ENCODE data around the gene FNDC10. TPM values are rescaled to one million over a fixed set of nuclear protein-coding genes. Genes with fewer than 3 reads are reported as not detected.

The FNDC10 gene
- total RNA-seq, 1 donor from 2014 or later = 11.9 TPM

DNA sequence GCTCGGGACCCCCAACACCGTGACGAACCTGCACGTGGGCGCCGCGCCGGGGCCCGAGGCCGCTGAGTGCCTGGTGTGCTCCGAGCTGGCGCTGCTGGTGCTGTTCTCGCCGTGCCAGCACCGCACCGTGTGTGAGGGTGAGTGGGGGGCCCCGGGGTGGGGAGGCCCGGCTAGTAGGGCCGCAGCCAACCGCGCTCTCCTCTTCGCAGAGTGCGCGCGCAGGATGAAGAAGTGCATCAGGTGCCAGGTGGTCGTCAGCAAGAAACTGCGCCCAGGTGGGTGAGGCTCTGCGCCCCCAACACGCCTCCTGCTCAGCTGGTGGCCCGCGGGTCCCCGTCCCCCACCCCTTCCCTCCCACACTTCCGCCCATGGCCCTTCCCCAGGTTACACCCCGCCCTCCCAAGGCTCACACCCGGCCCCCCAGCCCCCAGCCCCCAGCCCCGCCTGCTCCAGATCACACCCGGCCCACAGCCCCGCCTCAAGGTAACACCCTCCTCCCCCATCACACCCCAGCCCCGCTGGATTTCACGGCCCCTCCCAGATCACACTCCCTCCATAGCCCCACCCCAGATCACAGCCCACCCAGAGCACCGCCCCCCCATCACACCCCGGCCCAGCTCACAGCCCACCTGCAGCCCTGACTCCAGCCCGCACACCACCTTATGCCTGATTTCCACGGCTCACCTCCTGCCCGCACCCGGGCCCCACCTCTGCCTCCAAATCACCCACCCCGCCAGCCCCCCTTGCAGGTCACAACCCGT lies 29.7 kb upstream of the FNDC10 start:
- TF ChIP-seq, protein P1, sequence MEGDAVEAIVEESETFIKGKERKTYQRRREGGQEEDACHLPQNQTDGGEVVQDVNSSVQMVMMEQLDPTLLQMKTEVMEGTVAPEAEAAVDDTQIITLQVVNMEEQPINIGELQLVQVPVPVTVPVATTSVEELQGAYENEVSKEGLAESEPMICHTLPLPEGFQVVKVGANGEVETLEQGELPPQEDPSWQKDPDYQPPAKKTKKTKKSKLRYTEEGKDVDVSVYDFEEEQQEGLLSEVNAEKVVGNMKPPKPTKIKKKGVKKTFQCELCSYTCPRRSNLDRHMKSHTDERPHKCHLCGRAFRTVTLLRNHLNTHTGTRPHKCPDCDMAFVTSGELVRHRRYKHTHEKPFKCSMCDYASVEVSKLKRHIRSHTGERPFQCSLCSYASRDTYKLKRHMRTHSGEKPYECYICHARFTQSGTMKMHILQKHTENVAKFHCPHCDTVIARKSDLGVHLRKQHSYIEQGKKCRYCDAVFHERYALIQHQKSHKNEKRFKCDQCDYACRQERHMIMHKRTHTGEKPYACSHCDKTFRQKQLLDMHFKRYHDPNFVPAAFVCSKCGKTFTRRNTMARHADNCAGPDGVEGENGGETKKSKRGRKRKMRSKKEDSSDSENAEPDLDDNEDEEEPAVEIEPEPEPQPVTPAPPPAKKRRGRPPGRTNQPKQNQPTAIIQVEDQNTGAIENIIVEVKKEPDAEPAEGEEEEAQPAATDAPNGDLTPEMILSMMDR (IDR thresholded peaks at IDR 0.05; ENCODE audit: partially characterized antibody, unreplicated experiment) = no peak
- Mint-ChIP-seq H3K27ac (ENCODE audit: unreplicated experiment) (peak overlapping the region; percentile 86), H3K36me3 (ENCODE audit: unreplicated experiment) (no peaks in the 10 kb centered on the region), H3K4me3 (ENCODE audit: unreplicated experiment) (peak overlapping the region; percentile 67), H3K27me3 (ENCODE audit: unreplicated experiment) (peaks cover 13% of the 10 kb centered on the region), H3K4me1 (ENCODE audit: low read depth, unreplicated experiment) (peaks cover 2% of the 10 kb centered on the region), H3K9me3 (ENCODE audit: unreplicated experiment) (peaks cover 11% of the 10 kb centered on the region)
- no peak for DNase-seq

DNA sequence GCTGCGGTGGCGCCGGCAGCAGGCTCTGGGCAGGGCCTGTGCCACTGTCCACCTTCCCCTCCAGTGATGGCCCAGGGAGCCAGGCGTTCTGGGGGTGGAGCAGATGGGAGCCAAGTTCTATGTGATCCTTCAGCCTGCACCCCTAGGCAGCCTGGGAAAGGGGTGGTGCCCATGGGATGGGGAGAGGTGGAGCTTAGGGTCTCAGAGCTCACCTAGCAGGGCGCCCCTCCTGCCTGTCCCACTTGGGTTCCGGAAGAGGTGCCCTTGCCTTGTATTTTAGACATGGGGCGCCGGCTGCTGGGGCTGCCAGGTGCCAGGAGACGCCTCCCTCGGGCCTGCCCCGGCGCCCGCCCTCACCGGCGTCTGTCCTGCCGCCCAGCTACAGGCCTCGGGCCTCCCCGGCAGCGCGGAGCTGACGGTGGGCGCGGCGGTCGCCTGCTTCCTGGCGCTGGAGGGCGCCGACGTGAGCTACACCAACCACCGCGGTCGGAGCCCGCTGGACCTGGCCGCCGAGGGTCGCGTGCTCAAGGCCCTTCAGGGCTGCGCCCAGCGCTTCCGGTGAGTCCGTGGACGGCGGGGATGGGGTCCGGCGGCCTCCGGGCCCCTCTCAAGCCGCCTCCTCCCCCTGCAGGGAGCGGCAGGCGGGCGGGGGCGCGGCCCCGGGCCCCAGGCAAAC lies 29.0 kb upstream of the FNDC10 start:
- peak; percentile 54 for DNase-seq
- peaks cover 2% of the 10 kb centered on the region for H3K4me1 Mint-ChIP-seq (ENCODE audit: low read depth, unreplicated experiment)

DNA sequence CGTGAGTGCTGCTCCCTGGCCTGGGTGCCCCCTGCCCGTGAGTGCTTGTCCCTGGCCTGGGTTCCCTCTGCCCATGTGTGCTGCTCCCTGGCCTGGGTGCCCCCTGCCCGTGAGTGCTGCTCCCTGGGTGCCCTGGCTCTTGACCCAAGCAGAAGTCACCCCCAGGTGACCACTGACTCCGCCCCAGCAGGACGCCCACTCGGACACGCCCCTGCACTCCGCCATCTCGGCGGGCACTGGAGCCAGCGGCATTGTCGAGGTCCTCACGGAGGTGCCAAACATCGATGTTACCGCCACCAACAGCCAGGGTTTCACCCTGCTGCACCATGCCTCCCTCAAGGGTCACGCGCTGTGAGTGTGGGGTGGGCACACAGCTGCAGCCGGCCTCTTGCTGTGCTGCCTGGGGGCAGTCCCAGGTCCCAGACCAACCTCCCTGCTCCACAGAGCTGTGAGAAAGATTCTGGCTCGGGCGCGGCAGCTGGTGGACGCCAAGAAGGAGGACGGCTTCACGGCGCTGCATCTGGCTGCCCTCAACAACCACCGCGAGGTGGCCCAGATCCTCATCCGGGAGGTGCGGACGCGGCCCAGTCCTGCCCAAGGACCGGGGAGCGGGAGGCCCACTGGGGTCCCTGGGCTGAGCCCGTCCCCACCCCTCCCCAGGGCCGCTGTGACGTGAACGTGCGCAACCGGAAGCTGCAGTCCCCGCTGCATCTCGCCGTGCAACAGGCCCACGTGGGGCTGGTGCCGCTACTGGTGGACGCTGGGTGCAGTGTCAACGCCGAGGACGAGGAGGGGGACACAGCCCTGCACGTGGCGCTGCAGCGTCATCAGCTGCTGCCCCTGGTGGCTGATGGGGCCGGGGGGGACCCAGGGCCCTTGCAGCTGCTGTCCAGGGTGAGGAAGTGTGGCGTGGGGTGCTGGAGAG lies 28.2 kb upstream of the FNDC10 start:
- Mint-ChIP-seq H3K27me3 (ENCODE audit: unreplicated experiment) (peaks cover 16% of the 10 kb centered on the region), H3K4me1 (ENCODE audit: low read depth, unreplicated experiment) (peaks cover 2% of the 10 kb centered on the region), H3K36me3 (ENCODE audit: unreplicated experiment) (no peaks in the 10 kb centered on the region), H3K9me3 (ENCODE audit: unreplicated experiment) (peaks cover 11% of the 10 kb centered on the region), H3K4me3 (ENCODE audit: unreplicated experiment) (no peak overlapping the region), H3K27ac (ENCODE audit: unreplicated experiment) (no peak overlapping the region)
- peak; percentile 26 for DNase-seq
- TF ChIP-seq, protein P1 (IDR thresholded peaks at IDR 0.05; ENCODE audit: partially characterized antibody, unreplicated experiment) = no peak

More for the DNA sequence above, 29.0 kb upstream of the FNDC10 start:
- H3K9me3 Mint-ChIP-seq (ENCODE audit: unreplicated experiment) = peaks cover 11% of the 10 kb centered on the region
- no peaks in the 10 kb centered on the region for H3K36me3 Mint-ChIP-seq (ENCODE audit: unreplicated experiment)
- H3K27ac Mint-ChIP-seq (ENCODE audit: unreplicated experiment) = no peak overlapping the region
- peaks cover 16% of the 10 kb centered on the region for H3K27me3 Mint-ChIP-seq (ENCODE audit: unreplicated experiment)
- H3K4me3 Mint-ChIP-seq (ENCODE audit: unreplicated experiment) = no peak overlapping the region
- TF ChIP-seq, protein P1 (IDR thresholded peaks at IDR 0.05; ENCODE audit: partially characterized antibody, unreplicated experiment) = no peak

DNA sequence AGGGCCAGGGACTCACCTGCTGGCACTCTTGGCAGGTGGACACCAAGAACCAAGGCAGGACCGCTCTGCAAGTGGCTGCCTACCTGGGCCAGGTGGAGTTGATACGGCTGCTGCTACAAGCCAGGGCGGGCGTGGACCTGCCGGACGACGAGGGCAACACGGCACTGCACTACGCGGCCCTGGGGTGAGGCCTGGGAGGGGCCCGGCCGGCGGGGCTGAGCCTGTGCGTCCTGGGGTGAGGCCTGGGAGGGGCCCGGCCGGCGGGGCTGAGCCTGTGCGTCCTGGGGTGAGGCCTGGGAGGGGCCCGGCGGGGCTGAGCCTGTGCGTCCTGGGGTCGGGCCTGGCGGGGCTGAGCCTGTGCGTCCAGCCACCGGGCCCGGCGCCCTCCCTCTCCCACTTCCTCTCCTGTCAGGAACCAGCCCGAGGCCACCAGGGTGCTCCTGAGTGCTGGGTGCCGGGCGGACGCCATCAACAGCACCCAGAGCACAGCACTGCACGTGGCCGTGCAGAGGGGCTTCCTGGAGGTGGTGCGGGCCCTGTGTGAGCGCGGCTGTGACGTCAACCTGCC lies 27.4 kb upstream of the FNDC10 start:
- peak; percentile 32 for DNase-seq
- Mint-ChIP-seq H3K4me1 (ENCODE audit: low read depth, unreplicated experiment) (peaks cover 7% of the 10 kb centered on the region), H3K9me3 (ENCODE audit: unreplicated experiment) (peaks cover 17% of the 10 kb centered on the region), H3K27me3 (ENCODE audit: unreplicated experiment) (peaks cover 21% of the 10 kb centered on the region), H3K27ac (ENCODE audit: unreplicated experiment) (no peak overlapping the region), H3K4me3 (ENCODE audit: unreplicated experiment) (no peak overlapping the region), H3K36me3 (ENCODE audit: unreplicated experiment) (no peaks in the 10 kb centered on the region)
- TF ChIP-seq, protein P1 (IDR thresholded peaks at IDR 0.05; ENCODE audit: partially characterized antibody, unreplicated experiment) = no peak

Data from glutamatergic neuron (in vitro differentiated cells).